ENCODE data around the gene MCM9.
A peak's percentile ranks its signal among the peaks of the same experiment; 100 is the strongest.
"Not testable (repeated sequence)": the region's sequence is repeated elsewhere in the genome, so short reads cannot be mapped to it uniquely, and the experiment has no call there.

Gene MCM9

DNA sequence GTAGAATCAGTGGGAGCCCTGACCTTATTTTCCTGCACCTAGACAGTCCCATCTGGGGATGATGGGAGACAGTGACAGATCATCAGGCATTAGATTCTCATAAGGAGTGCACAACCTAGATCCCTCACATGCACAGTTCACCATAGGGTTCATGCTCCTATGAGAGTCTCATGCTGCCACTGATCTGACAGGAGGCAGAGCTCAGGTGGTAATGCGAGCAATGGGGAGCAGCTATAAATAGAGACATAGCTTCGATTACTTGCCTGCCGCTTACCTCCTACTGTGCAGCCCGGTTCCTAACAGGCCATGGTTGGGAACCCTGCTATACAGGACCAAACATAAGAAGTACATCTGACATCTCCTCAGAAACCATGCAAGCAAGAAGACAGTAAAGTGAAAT is 72.5 kb downstream of the MCM9 start:
- DNase-seq: no peak

DNA sequence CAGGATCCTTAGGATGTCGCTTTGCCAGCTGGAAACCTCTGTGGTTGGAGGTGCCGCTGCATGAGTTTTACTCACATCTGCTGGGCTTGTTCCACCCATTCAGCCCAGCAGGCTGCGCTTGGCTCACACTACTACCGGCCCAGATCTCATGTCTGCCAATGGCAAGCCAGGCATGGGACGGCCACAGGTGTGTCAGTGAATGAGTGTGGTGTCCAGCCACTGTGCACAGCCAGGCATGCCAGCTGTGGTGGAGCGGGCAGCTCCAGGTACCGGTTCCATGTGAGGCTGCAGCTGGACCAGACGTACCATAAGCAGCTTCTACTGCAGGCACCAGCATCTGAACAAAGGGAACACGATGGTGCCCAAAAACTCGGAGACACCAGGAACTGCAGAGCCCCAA is 74.1 kb downstream of the MCM9 start:
- DNase-seq: no peak

DNA sequence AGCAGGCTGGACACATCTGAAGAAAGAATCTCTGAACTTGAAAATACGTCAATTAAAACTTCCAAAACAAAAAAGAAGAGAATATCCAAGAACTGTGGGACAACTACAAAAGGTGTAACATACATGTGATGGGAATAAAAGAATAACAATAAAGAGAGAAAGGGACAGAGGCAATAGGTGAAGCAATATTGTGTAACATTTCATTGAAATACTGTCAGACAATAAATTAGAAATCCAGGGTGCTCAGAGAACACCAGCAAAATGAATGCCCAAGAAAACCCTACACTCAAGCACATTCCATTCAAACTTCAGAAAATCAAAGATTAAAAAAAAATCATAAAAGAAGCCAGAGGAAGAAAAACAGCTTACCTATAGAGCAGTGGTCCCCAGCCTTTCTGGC is 74.6 kb downstream of the MCM9 start:
- no peak for DNase-seq

DNA sequence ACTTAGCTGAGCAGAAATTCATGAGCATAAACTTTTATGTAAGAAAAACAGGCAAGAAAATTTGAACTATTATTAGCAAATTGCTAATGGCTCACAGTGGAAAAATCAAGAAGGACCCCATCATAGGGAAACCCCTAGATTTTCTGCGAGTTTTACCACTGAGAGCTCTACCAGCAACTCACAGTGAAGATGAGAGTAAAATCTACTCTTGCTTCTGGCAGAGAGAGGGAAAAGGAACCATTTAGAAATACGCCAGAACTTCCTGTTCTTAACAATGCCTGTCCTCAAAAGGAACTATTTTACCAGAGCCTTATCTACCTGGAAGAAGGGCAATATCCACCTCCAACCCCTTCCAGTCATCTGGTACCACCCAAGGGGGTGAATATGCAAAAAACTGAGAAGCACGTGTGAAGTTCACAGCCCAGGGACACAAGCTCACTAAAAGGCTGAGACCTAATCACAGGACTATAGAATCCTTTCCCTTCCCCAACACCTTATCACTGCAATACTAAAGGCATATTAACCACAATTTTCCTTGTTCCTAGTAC is 75.4 kb downstream of the MCM9 start:
- no peak for DNase-seq

DNA sequence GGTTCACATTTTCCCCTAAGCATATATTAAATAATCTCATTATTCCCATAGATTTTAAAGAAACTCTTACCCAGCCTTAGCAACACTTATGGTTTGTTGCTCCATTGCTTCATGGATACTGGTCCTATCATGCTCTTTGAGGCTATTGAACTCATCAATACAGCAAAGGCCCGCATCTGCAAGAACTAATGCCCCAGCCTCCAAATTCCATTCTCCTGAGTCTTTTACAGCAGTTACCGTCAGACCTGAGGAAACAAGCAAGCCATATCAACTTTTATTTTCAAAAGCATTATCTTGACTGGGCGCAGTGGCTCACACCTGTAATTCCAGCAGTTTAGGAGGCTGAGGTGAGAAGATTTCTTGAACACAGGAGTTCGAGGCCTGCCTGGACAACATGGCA is 78.7 kb downstream of the MCM9 start:
- DNase-seq: no peak

DNA sequence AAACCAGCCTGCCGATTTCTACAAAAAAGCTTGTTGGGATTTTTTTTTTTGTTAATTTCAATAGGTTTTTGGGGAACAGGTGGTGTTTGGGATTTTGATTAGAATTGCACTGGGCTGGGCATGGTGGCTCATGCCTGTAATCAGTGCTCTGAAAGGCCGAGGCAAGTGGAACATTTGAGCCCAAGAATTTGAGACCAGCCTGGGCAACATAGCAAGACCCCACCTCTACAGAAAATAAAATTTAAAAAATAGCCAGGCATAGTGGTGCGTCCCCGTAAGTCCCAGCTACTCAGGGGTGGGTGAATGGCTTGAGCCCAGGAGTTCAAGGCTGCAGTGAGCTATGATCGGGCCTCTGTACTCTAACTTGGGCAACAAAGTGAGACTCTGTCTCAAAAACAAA is 81.6 kb downstream of the MCM9 start:
- DNase-seq: no peak

DNA sequence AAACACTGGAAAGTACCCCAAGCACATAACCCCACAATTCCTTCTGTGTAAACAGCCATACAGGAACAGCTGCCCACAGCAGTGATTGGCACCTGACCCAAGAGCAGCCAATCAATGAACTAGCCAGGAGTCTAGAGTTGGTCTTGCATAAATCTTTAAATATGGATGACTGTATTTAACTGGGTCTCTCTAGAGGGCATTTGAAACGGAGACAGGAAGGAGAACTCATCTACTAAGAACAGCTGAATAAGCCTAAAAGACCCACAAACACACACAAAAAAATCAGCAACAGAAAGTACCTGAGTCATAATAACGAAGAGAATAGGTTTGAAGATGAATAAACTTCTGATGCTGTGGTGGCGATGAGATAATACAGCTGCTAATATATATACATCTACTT is 90.0 kb downstream of the MCM9 start:
- DNase-seq: no peak

DNA sequence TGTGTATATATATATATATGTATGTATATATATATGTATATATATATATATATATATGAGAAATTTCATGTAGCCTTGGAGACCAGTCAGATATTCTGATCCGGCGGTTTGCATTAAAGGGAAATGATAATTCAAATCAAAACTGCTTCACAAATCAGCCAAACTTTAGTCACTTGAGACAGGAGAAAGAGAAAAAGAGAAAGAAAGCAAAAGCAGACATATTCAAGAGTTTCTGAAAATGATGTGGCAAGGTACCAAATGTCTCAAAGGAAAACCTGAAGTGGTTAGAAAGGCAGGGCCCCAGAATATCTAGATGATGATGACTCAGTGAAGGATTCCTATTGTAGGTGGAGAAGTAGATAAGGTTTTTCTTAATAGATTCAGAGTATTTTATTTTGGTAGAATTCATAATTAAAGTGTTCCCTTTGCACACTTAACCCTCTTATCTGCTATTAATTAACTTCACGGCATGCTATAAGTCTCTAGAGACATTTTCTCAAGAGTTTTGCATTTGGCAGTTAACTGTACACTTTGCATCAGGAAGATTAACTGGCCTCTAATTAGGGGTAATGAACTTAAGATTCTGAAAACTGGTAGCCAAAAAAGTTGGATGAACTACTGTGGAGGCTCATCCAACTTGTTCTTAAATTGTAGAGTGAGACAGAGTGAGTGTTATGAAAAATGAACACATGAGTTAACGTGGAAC is 91.1 kb downstream of the MCM9 start:
- peak; percentile 3 for DNase-seq

DNA sequence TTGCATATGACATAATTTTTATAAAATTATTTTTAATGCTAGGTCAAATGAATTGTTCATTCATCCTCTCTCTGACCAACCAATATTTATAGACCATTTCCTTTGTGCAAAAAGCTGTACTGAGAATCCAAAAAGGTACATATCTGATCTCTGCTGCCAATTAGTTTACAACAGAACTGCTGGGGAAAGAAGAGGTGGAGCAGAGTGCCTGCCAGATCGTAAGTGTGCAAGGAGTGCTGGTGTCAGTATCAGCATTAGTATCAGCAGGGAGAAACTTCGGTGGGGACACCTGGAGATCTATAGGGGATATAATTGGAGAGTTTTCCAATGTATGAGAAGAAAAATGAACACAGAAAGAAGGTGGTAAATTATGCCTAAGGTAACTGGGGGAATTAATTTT is 104.3 kb downstream of the MCM9 start:
- DNase-seq: no peak

DNA sequence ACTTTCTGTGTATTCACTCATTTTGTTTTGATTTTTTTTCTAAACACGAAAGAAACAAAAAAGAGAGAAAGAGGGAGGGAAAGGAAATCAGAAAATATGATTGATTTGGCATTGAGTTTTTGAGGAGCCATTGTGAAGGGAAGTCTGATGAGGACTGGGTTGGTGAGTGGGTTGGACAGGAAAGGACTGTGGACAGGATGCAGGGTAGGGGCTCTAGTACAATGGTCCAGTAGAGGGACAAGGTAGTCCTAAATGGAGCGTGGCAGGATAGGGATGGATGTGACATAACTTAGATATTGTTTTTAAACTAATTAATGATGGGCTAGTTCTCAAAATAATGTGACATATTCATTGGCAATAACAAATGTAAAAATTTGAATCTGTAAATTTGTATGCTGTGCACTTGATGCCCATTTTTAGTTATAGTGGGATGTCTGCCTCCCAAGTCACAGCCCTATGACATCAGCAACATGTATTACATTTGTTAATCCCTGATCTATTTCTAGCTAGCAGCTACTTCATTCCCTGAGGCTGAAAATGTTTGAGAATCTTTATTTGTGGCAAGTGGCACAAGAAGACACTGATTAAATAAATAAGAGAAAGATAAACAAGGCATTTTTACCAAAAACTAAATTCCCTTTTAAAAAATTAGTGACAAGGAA is 105.0 kb downstream of the MCM9 start:
- no peak for DNase-seq

DNA sequence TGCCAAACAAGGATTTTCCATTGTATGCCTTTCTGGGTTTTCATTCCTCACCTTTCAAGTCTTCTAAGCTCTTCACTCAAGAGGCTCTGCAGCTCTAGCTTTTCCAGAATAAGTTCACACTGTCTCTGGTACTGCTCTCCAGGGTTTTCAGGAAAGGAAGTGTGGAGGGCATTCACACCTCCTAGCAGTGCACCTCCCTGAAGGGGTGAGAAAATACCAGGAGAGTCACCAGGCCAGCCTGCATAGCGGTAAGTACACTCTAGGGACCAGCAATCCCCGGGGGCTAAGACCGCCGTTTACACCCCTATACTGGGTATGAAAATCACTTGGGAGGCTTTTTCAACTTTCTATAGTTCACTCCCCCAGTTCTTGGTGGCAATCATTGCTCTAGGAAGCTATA is 108.9 kb downstream of the MCM9 start:
- DNase-seq: no peak

DNA sequence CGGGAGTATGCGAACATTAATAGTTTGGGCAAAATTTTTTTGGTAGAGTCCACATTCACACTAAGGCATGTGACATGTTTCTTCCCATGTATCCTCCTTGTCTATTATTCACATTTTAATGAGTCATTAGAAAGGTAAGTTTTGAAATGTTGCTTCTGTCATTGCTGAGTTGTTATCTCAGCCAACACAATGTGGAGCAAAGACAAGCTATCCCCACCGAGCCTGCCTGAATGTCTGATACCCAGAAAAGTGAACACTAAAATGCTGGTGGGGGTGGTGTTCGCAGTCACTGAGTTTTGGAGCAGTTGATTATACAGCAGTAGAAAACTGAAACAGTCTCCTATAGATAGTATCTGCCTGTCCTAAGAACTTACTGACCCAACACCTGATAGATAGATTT is 109.3 kb downstream of the MCM9 start:
- no peak for DNase-seq

DNA sequence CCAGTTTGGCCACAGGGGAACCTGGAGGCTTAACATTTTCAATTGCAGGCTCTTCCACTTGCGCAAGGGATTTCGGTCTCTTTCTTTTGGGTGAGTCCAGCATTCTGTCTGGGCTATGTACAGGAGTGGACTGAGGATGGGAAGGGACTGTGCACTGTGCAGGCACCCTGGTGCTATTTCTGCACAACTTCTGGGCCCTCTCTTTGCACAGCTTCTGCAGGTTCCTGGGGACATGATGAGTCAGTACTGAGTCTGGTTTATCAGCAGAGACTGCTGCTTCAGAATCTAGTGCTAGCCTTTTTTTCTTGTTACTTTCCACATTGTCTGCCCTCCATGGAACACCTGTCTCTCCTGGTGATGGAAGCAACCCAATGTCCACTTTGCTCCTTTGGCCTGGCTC is 119.5 kb downstream of the MCM9 start:
- DNase-seq: no peak

DNA sequence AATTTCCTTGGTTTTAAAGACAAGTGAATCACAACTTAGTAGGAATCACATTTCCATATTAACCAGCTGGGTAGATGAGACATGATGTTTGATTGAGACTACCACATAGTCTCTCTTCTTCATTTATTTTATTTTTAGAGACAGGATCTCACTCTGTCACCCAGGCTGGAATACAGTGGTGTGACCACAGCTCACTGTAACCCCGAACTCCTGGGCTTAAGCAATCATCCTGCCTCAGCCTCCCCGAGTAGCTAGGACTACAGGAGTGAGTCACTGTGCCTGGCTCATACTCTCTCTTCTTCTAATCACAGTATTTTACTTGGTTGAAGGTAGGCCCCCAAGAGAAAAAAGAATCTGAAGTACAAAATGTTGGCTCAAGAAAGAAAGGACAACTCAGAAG is 121.2 kb downstream of the MCM9 start:
- DNase-seq: peak; percentile 43

DNA sequence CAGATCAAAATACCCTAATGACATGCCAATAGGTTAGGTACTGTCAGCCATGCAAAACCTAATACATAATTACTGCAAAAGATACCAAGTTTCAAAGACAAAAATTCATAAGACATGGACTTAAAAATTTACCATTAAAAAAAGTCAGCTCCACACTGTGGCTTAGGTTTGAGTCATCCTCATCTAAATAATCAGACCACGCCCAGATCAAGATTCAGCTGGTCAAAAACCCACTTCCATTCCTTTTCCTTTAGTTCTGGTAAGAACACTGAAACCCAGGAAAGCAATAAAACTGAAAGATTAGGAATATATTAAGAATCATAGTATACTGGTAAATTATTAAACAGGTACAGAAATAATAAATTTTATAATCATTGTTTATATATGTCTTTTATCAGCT is 122.0 kb downstream of the MCM9 start:
- DNase-seq: peak; percentile 8

DNA sequence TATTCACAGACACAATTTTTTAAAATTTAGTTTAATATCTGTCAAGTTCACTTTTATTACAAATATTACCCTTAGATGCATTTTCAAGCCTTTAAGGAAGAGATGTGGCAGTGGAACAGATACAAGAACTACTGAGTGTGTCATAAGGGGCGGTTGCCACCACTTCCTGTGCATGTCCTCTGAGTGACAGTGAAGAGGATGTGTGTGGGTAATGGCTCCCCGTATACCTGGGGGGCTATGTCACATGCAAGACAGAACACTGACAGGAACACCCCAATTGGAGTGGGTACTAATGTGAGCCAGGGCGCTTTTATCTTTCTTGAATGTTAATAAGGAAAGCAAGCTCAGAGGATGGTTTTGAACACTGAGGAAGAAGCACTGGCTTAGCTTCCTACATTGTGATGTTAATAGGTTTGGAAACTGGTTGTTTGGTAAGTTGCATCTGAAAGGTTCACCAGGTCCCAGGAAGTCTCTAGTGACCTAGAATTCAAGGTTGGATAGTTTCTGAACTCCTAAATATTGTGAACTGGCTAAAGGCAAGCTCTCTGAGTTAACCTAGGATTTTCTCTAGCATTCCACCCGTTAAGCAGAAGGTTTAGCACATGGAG is 124.4 kb downstream of the MCM9 start:
- DNase-seq: no peak

DNA sequence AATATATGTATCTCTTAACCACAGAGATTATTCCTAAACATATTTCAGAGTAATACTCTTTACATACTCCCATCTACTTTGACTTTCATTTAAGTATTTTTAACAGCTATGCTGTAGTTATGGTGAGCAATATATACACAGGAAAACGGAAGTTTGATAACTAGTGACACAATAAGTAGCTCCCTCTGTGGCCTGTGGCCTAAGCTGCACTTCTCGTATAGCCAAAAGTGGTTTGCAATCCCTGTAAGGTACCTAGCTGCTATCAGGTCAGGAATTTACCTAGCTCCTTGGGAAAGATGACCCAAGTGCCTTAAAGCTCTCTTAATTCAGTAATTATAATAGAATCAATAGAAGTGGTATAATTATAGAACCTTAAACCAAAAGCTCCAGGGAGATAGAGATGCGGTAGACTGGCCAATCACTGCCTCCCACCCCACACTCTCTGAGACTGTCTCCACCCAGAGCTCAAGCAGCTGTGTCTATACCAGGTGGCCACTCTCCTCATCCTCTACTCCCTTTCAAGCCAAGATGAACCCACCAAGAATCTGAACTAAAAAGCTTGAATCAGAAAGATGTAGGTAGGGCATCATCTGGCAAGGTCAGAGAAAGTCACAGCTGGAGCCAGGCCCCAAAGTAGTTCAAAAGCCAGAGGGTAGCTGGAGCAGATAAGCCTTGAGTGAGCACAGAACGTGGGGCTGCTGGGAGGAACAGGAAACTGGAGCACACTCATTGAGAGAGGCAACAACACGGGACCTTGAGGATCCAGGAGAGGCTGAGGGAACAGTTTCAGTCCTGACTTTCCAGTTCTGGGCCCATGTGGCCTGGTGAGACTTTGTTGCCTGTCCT is 125.9 kb downstream of the MCM9 start:
- no peak for DNase-seq

DNA sequence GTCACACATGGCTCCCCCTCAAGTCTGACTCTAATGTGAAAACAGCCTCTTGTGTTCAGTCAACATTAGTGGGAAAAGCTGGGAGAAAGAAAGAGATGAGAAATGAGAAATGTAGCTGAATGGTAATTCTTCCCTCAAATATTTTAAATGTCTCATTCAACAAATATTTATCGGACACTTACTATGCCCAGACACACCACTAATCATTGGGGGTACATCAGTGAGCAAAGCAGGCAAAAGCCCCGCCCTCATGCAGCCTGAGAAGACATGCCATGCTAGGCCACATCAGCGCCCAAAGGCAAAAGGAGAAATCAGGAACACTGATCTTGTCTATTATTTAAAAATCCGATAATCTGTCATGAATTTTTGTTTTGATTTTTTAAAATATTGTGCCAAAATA is 130.9 kb downstream of the MCM9 start:
- peak; percentile 13 for DNase-seq

DNA sequence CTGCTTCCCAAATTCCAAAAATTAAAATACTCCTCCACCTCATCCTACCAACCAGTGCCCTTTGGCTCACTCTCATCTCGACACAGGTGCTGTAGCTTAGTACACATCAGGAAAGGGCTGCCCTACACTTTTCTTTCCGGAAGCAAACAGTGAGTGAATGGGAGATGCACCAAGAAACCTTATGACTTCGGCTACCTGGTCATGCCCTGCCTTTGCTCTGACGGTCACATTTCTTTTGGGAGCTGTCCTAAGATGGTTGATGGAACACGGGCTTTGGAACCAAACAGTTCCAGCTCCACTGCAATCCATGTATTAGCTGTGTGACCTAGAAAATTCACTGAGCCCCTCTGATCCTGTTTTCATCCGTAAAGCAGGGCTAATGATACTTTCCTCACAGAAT is 133.7 kb downstream of the MCM9 start:
- no peak for DNase-seq

DNA sequence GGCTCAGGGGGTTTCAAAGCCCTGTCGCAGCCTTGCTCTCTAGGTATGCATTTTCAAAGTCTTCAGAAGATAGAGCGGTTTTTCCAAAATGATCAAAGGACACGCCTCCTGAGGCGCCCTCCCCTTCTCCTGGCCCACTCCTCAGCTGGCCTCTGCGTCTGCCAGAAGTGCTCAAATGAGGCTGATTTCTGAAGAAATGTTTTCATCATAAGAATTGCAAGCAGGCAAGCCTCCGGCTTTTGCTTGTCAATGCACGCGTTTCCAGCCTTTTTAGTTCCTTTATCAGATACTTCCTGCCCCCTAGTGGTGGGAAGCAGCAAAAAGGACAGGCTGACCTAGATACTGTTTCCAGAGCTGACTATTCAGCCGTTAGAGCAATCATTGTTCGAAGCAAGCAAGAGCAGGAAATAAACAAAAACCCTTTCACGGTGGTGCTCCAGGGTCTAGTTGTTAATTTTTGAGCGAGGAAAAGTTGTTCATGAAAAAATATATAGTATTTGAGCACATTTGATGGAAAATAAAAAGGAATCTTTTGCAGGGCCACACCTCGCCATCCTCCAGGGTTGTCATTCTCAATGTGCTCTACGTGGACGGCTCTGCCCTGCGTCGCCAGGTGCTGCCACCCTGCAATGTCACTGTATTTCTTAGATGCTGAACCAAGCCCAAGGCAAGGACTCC is 134.4 kb downstream of the MCM9 start:
- DNase-seq: peak; percentile 83

DNA sequence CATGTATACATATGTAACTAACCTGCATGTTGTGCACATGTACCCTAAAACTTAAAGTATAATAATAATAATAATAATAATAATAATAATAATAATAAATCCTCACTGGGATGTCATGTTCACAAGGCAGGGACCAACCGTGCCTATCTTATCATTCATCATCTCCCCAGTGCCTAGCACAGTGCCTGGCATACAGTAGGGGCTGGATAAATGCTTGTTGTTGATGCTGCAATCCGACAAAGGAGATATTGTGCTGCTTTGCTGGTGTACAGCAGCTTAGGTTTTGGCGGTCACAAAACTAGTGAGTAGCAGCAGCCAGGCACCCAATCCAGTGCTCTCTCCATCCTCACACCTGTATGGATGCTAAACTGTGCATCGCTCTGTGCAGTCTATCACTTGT is 135.1 kb downstream of the MCM9 start:
- no peak for DNase-seq

DNA sequence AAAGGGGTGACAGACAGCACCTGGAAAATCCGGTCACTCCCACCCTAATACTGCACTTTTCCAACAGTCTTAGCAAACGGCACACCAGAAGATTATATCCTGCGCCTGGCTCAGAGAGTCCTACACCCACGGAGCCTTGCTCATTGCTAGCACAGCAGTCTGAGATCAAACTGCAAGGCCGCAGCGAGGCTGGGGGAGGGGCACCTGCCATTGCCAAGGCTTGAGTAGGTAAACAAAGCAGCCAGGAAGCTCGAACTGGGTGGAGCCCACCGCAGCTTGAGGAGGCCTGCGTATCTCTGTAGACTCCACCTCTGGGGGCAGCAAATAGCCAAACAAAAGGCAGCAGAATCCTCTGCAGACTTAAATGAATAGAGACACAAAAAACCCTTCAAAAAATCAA is 138.4 kb downstream of the MCM9 start:
- DNase-seq: not testable (repeated sequence)
